MCF 10A (cell line): ENCODE data around the gene GRM1. TPM values are rescaled to one million over a fixed set of nuclear protein-coding genes. Genes with fewer than 3 reads are reported as not detected.

Experiments used
- Bru-seq: library from RNA; stranded (reverse); fragments of 400-500 nt; gene quantifications from one replicate; lab custom pipeline; 2021; lab: Mats Ljungman, UMichigan
- BruChase-seq, 2 experiments: library from RNA; stranded (reverse); fragments of 400-500 nt; gene quantifications; one replicate each; lab custom pipeline; 2021; lab: Mats Ljungman, UMichigan
- BruUV-seq: library from RNA; stranded (reverse); fragments of 400-500 nt; replicated peaks from 2 replicates; lab custom pipeline; 2021; lab: Mats Ljungman, UMichigan
- CTCF ChIA-PET: fragments of 300-600 bp; sonication (Branson Sonifier 250); formaldehyde crosslinking; extraction: SDS; loops from one replicate; lab custom pipeline; 2021; ENCODE audit warnings: antibody characterized with exemption, inconsistent platforms; lab: Yijun Ruan, JAX
- POLR2A ChIA-PET: fragments of 300-600, 350-650 bp; sonication (Branson Sonifier 250); formaldehyde crosslinking; extraction: SDS; loops from one replicate; lab custom pipeline; 2020; ENCODE audit warnings: antibody characterized with exemption, inconsistent platforms; lab: Yijun Ruan, JAX
- DNase-seq: peaks from one replicate; pipeline ENCODE4 v3.0.0-alpha.2; 2018; ENCODE audit not compliant: unreplicated experiment
- H3K27ac Mint-ChIP-seq: one replicate; pipeline ENCODE4 v1.8.0; 2022; ENCODE audit warnings: mild to moderate bottlenecking, low read depth, mixed read lengths; ENCODE audit not compliant: unreplicated experiment
- H3K27me3 Mint-ChIP-seq: one replicate; pipeline ENCODE4 v1.8.0; 2022; ENCODE audit warnings: mixed read lengths; ENCODE audit not compliant: insufficient read depth, unreplicated experiment
- H3K36me3 Mint-ChIP-seq: one replicate; pipeline ENCODE4 v1.8.0; 2022; ENCODE audit warnings: mild to moderate bottlenecking, moderate library complexity, mixed read lengths; ENCODE audit not compliant: insufficient read depth, unreplicated experiment
- H3K4me1 Mint-ChIP-seq: one replicate; pipeline ENCODE4 v1.8.0; 2022; ENCODE audit warnings: mixed read lengths; ENCODE audit not compliant: insufficient read depth, unreplicated experiment
- H3K4me3 Mint-ChIP-seq: one replicate; pipeline ENCODE4 v1.8.0; 2022; ENCODE audit warnings: mild to moderate bottlenecking, moderate library complexity, mixed read lengths; ENCODE audit not compliant: unreplicated experiment
- H3K9me3 Mint-ChIP-seq: one replicate; pipeline ENCODE4 v1.8.0; 2022; ENCODE audit warnings: mixed read lengths; ENCODE audit not compliant: unreplicated experiment
- CTCF ChIP-seq: fragments of 200-600 bp; IDR thresholded peaks from one replicate; pipeline ENCODE4 v1.8.0; 2022; ENCODE audit warnings: antibody characterized with exemption, mild to moderate bottlenecking; ENCODE audit not compliant: unreplicated experiment
- intact Hi-C: fragments of 100-400 bp; cut with micrococcal nuclease; formaldehyde crosslinking; loops from 2 replicates; pipeline ENCODE4 v1.14.1; 2022
- long read RNA-seq: library from polyadenylated mRNA; stranded (forward); transcript quantifications from one replicate; pipeline ENCODE4 v2.0.0, GENCODE V29; 2022
- total RNA-seq: library from RNA; stranded (reverse); gene quantifications from 2 replicates; pipeline ENCODE4 v1.2.3, GENCODE V29; 2022

GRM1 gene
- total RNA-seq, result not detected in 2 replicates
- Bru-seq, nascent RNA, result percentile 5 among the genes with signal in this experiment
- BruChase-seq, experiment 1, labeled RNA remaining after a 6-hour chase, result percentile 4 among the genes with signal in this experiment
- percentile 6 among the genes with signal in this experiment for BruChase-seq, experiment 2, labeled RNA remaining after a 2-hour chase
- long read RNA-seq, result 0 reads

- CTCF ChIA-PET, result interaction anchor here (1.0 kb wide), 1 partner anchor 9 kb away, joined by 3 read pairs; no protein-coding TSS in a partner anchor
These were observed at the start of gene GRM1 for GRCh38 chr6:146028851-146029572. Gene GRM1 (plus strand): TSS chr6:146029062. CDS start chr6:146029518, 456 bp downstream.

DNA sequence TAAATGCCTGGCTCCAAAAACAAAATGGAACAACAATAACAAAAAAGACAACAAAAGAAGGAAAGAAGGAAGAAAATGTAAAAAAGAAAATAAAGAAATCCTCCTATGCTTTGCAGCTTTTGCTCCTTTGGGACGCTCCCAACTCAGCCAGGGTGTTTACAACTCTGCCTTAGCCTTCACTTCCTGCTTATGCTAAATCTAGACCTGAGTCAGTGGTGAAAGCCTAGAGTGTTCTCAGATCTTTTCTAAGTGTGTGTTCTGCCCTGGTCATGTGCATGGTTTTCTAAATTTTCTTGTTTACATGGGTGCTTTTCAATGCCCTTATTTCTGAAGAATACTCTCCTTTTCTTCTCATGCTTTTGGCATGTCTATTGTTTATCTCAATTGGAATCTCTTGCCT is 19.5 kb upstream of the GRM1 start:
- TF ChIP-seq CTCF, result no peak
- CTCF ChIA-PET, result interaction anchor here (0.7 kb wide), 1 partner anchor 202 kb away, joined by 3 read pairs; no protein-coding TSS in a partner anchor
- Mint-ChIP-seq H3K9me3 (no peaks in the 10 kb centered on the region), H3K36me3 (no peaks in the 10 kb centered on the region), H3K27ac (no peak overlapping the region), H3K27me3 (peaks cover 42% of the 10 kb centered on the region), H3K4me1 (no peaks in the 10 kb centered on the region), H3K4me3 (no peak overlapping the region)
- intact Hi-C loops, result no loop called here
- no TSS peak for BruUV-seq
- POLR2A ChIA-PET, result interaction anchor here (0.6 kb wide), 1 partner anchor 257 kb away, joined by 3 read pairs; no protein-coding TSS in a partner anchor
- no peak for DNase-seq

More at GRCh38 chr6:146028851-146029572, at the start of gene GRM1:
- Mint-ChIP-seq H3K4me1 (no peaks in the 10 kb centered on the region), H3K4me3 (no peak within 1 kb of the TSS), H3K9me3 (no peaks in the 10 kb centered on the region), H3K27me3 (peaks cover 69% of the 10 kb centered on the region), H3K27ac (no peak within 1 kb of the TSS), H3K36me3 (no peaks in the 10 kb centered on the region)
- no peak for DNase-seq
- intact Hi-C loops, result no loop called here
- no TSS peak for BruUV-seq
- POLR2A ChIA-PET, result interaction anchor here (0.6 to 1.0 kb wide), 2 partner anchors 9 to 159 kb away, joined by 3 to 5 read pairs; no protein-coding TSS in a partner anchor
- no peak for TF ChIP-seq CTCF

DNA sequence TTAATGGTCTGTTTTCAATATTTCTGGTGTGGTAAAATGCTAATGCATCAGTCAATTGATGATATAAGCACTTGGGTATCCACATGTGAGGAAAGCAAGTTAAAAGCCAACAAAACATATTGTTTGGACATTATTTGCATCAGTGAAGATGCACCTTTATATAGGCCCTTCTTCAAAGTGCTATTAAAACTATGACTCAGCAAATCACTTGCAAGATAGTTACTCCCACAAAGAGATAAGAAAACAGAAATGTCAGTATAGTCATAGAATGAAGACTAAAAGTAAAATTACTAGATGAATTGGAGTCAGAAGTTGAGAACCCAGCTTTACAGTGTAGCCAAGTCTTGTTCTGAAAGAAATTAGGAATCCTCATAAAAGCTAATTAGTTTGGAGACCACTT is 14.6 kb upstream of the GRM1 start:
- intact Hi-C loops, result no loop called here
- no peaks in the 10 kb centered on the region for H3K4me1 Mint-ChIP-seq
- CTCF ChIA-PET, result no interaction called here

More for the DNA sequence above, 14.6 kb upstream of the GRM1 start:
- TF ChIP-seq CTCF, result no peak
- H3K9me3 Mint-ChIP-seq, result no peaks in the 10 kb centered on the region
- H3K36me3 Mint-ChIP-seq, result no peaks in the 10 kb centered on the region
- H3K4me3 Mint-ChIP-seq, result no peak overlapping the region
- no peak overlapping the region for H3K27ac Mint-ChIP-seq
- DNase-seq, result no peak
- POLR2A ChIA-PET, result no interaction called here
- BruUV-seq, result no TSS peak
- peaks cover 79% of the 10 kb centered on the region for H3K27me3 Mint-ChIP-seq
